GM10248 (cell line): Measurements from ENCODE around the gene TEF.
"Not testable (repeated sequence)": the region's sequence is repeated elsewhere in the genome, so short reads cannot be mapped to it uniquely, and the experiment has no call there.

ENCODE experiments used
- CTCF ChIA-PET: fragments of 300-600 bp; sonication (Branson Sonifier 250); formaldehyde crosslinking; extraction: SDS; loops from one replicate; lab custom pipeline; 2021; ENCODE audit warnings: antibody characterized with exemption; lab: Yijun Ruan, JAX
- POLR2A ChIA-PET: fragments of 350-650 bp; sonication (Branson Sonifier 250); formaldehyde crosslinking; extraction: SDS; loops from one replicate; lab custom pipeline; 2020; ENCODE audit warnings: antibody characterized with exemption; lab: Yijun Ruan, JAX
- DNase-seq: peaks from one replicate; pipeline ENCODE4 v3.0.0; 2012; ENCODE audit errors: extremely low spot score
- TF ChIP-seq, protein P1 (sequence below): IDR thresholded peaks from 2 replicates; pipeline ENCODE4 v1.5.1; 2012; ENCODE audit warnings: mild to moderate bottlenecking, low read depth; ENCODE audit errors: extremely low read depth, missing control alignments, control extremely low read depth

The TEF gene

DNA sequence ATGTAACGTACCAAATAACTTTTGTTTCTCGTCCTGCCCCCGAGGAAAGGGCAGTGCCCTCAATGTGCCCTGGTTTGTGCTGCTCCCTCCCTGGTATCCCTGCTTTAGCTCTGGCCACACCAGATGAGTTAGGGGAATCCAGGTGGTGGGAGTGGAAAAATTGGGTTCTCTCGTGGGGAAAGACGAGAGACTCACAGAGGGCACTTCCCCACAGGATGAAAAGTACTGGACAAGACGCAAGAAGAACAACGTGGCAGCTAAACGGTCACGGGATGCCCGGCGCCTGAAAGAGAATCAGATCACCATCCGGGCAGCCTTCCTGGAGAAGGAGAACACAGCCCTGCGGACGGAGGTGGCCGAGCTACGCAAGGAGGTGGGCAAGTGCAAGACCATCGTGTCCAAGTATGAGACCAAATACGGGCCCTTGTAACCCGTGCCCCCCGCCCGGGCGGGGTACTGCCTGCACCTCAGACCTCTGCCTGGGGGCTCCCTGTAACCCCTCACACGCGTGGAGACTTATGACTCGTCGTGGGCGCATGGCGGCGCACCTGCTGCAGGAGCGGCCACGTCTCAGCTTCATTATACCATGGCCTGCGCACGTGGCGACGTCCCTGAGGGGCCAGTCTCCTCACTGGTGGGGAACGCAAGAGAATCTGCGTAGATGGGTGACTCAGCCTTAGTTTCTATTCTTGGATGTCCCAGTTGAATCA is 13.9 kb downstream of the TEF start:
- ChIA-PET CTCF (interaction anchor here (1.7 kb wide), 2 partner anchors 131 to 137 kb away, joined by 4 to 8 read pairs; no protein-coding TSS in a partner anchor), POLR2A (no interaction called here)
- TF ChIP-seq, protein P1, sequence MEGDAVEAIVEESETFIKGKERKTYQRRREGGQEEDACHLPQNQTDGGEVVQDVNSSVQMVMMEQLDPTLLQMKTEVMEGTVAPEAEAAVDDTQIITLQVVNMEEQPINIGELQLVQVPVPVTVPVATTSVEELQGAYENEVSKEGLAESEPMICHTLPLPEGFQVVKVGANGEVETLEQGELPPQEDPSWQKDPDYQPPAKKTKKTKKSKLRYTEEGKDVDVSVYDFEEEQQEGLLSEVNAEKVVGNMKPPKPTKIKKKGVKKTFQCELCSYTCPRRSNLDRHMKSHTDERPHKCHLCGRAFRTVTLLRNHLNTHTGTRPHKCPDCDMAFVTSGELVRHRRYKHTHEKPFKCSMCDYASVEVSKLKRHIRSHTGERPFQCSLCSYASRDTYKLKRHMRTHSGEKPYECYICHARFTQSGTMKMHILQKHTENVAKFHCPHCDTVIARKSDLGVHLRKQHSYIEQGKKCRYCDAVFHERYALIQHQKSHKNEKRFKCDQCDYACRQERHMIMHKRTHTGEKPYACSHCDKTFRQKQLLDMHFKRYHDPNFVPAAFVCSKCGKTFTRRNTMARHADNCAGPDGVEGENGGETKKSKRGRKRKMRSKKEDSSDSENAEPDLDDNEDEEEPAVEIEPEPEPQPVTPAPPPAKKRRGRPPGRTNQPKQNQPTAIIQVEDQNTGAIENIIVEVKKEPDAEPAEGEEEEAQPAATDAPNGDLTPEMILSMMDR, result no peak
- DNase-seq, result no peak

DNA sequence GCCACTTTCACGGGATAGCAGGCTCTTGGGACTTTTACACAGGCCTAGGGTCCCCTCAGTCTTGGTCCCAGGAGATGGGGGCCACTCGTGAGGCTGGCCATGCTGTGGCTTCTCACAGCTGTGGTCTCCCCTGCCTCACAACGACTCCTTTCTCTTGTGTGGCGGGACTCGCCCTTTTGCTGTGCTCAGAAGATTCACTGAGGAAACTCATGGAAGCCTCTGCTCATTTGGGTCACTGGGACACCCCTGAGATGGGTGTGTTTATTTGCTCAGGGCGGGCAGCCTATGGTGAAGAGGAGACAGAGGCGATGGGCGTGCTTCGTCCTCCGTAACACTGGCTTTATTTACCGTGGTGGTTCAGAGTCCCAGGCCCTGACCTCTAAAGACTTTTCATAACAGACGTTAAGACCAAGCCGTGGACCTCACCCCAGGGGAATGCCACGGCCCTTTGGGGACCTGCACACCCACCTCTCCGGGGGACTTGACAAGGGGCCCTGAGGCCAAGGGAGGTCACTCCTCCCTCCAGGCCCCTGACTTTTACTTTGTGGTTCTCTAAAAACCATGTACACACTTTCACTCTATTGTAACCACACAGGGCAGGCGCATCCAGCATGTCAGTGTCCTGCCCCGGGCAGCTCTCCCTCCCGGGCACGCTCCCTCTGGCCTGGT is 15.5 kb downstream of the TEF start:
- TF ChIP-seq, protein P1, result no peak
- no peak for DNase-seq
- POLR2A ChIA-PET, result no interaction called here
- CTCF ChIA-PET, result interaction anchor here (0.8 to 1.7 kb wide), 3 partner anchors 9 to 129 kb away, joined by 3 to 8 read pairs (median 4); no protein-coding TSS in a partner anchor

DNA sequence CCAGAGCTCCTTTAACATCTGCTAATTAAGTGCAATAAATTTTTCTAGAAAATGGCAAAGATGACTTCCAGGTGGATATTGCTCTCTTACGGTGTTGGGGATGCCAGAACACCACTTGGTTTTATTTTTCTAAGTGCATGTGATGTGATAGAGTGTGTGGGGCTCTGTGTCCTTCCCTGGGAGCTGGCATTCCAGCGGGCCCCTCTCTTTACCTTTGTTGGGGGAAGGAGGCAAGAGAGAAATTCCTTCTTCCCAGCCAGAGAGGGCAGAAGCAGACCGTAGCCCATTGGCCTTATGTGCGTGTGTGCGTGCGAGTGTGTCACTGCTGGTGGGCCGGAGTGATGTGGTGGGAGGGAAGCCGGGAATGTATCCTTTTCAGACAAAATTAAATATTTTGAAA is 17.2 kb downstream of the TEF start:
- CTCF ChIA-PET, result interaction anchor here (1.1 to 7.9 kb wide), 5 partner anchors 9 to 130 kb away, joined by 3 to 190 read pairs (median 6); no protein-coding TSS in a partner anchor
- POLR2A ChIA-PET, result no interaction called here
- DNase-seq, result no peak
- TF ChIP-seq, protein P1, result no peak

DNA sequence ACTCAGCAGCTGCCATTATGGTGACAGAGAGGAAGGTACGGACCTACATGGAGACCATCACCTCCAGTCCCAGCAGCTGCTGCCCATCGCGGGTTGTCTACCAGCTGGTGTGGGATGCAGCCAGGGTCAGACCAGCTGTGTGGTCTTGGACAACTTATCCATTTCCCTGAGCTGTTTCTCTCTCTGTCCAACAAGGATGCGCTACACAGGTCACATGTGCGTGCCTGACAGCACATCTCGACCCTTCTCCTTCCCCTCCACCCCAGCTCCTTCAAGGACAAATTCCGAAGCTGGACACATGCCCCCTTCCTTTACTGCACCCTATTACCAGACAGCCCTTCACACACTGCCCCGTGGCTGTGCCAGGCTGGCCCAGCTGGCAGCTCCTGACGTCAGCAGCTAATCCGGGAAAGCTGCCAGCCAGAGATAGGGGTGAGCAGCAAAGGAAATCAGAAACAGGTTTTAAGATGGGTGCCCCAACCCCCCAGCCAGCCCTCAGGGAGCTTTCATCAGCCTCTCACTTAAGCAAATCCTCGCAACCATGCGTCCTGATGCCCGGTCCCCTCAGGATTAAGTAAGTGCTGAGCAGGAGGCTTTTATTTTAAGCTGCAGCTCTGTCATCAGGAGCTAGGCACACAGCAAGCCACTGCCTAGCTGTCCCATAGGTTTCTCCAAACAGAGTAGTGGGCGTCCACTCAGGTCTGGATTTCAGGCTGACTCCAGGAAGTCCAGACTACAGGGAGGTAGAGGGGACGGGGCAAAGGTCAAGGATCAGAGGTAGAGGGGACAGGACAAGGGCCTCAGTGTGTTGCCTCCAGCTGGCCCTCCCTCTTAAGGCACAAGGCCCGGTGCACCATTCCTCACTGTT is 20.3 kb downstream of the TEF start:
- CTCF ChIA-PET, result interaction anchor here (0.8 to 7.9 kb wide), 19 partner anchors 9 to 479 kb away, joined by 3 to 190 read pairs (median 7); partner anchors contain the start of genes PMM1 and TEF
- no peak for DNase-seq
- POLR2A ChIA-PET, result no interaction called here
- TF ChIP-seq, protein P1, result no peak

DNA sequence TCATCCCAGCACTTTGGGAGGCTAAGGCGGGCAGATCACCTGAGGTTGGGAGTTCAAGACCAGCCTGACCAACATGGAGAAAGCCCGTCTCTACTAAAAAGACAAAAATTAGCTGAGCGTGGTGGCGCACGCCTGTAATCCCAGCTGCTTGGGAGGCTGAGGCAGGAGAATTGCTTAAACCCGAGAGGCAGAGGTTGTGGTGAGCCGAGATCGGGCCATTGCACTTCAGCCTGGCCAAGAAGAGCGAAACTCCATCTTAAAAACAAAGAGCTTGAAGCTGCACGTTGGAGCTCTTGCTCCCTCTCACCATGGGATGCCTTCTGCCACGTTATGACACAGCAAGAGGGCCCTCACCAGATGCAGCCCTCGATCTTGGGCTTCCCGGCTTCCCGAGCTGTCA is 21.1 kb downstream of the TEF start:
- ChIA-PET CTCF (interaction anchor here (0.8 to 7.9 kb wide), 28 partner anchors 8 to 480 kb away, joined by 3 to 190 read pairs (median 6); partner anchors contain the start of genes PMM1 and TEF), POLR2A (interaction anchor here (0.7 kb wide), 1 partner anchor 10 kb away, joined by 3 read pairs; no protein-coding TSS in a partner anchor)
- DNase-seq, result not testable (repeated sequence)

DNA sequence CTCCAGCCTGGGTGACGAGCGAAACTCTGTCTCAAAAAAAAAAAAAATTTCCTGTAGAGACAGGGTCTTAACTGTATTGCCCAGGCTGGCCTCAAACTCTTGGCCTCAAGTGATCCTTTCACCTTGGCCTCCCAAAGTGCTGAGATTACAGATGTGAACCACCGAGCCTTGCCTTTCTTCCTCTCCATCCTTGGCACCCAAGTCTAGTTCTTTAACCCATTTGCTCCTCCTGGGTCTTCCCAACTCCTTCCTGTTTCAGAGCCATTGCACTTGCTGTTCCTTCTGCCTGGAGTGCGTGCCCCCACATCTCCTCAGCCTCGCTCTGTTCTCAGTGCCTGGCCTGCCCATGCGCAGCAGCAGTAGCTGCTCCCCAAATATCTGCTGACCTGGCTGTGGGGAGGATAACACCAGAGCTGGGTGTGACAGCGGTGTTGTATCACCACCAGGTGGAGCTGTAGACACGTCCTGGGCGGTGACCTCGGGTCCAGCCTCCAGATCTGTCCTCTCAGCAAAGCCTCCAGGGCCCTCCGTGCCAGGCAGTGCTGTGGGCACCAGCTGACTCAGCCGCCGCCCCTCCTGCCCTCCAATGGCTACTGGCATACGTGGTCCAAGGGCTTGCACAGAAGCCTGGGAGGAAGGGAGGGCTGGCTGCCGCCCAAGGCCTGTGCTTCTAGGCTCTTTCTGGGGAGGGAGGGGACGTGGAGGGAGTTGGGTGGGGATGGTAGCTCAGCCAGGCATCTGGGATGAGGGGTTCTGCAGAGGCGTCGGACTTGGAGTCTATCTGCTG is 22.0 kb downstream of the TEF start:
- TF ChIP-seq, protein P1, result peak; percentile 94
- POLR2A ChIA-PET, result interaction anchor here (1.2 to 1.4 kb wide), 2 partner anchors 22 to 43 kb away, joined by 6 read pairs; partner anchors contain the start of genes TEF and TOB2
- CTCF ChIA-PET, result interaction anchor here (0.6 to 7.9 kb wide), 44 partner anchors 9 to 481 kb away, joined by 3 to 190 read pairs (median 5); partner anchors contain the start of genes PMM1, TEF and TOB2
- DNase-seq, result peak; percentile 95
